Sigmoid colon (tissue), 4 donors: ENCODE results near the gene RBPJ.

Experiments used
- POLR2A ChIP-seq, 2 donors: fragments of 450-650 bp; IDR thresholded peaks; one replicate each; pipeline ENCODE4 v1.6.1; 2016; ENCODE audit warnings: antibody characterized with exemption in 2 of 2, mild to moderate bottlenecking in 2 of 2, moderate library complexity in 2 of 2
- POLR2AphosphoS5 ChIP-seq, 4 donors: sonication (generic); formaldehyde crosslinking; IDR thresholded peaks; one replicate each; pipeline ENCODE4 v1.6.1; 2017; ENCODE audit warnings: antibody characterized with exemption in 4 of 4
- TF ChIP-seq, protein P1 (sequence below), 4 experiments: fragments of 450-650 bp in 3 of 4; fragments of 200-600 bp in 1 of 4; IDR thresholded peaks; one replicate each; pipeline ENCODE4 v1.5.1; 2016 to 2019; ENCODE audit warnings: antibody characterized with exemption in 4 of 4, mild to moderate bottlenecking in 3 of 4, moderate library complexity in 2 of 4

DNA sequence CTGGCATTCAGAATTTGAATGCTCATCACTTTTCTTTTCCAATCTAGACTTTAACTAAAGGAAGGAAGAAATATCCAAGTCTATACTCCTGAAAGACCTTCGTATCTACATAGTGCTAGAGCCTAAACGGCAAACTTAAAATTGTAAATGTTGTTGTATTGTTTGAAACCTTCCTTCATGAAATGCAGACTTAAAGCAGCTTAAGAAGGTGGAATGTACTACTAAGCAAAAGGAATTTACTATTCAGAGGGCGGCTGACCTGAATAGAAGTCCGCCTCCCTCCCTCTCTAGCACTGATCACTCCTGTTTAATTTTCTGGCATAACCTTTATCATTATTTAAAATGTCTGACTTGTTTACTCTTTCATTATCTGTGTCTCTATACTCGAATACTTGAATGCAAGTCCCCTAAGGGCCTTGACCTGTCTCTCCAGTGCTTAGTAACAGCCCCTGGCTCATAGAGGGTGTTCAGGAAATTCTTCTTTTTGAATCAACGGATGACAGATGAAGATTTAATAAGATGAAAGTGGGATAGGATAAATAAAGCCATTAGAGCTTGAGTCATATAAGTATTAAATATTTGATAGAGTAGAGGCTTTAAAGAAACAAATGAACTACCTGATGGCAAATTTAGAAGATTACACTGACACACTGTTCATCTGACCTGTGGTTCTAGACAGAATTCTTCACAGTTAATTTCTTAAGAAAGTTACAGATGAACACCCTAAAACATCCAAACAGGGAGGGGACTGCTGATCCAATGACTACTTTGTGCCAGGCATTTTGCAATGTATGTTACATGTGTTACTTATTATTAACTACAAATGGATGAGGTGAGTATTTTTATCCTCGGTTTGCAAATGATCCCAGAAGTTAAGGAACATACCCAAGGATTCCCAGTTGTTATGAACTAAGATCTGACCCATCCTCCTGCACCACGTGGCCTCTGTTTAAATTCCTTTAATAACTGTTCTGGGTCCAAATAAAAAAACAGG lies 20.2 kb upstream of the RBPJ start:
- TF ChIP-seq, protein P1, sequence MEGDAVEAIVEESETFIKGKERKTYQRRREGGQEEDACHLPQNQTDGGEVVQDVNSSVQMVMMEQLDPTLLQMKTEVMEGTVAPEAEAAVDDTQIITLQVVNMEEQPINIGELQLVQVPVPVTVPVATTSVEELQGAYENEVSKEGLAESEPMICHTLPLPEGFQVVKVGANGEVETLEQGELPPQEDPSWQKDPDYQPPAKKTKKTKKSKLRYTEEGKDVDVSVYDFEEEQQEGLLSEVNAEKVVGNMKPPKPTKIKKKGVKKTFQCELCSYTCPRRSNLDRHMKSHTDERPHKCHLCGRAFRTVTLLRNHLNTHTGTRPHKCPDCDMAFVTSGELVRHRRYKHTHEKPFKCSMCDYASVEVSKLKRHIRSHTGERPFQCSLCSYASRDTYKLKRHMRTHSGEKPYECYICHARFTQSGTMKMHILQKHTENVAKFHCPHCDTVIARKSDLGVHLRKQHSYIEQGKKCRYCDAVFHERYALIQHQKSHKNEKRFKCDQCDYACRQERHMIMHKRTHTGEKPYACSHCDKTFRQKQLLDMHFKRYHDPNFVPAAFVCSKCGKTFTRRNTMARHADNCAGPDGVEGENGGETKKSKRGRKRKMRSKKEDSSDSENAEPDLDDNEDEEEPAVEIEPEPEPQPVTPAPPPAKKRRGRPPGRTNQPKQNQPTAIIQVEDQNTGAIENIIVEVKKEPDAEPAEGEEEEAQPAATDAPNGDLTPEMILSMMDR (IDR thresholded peaks at IDR 0.05), result no peak
- TF ChIP-seq POLR2A (IDR thresholded peaks at IDR 0.05), result no peak
- TF ChIP-seq POLR2AphosphoS5 (IDR thresholded peaks at IDR 0.05), result no peak
